HG02970 (cell line): ENCODE results near the gene TSEN54.

ENCODE experiments used
- ATAC-seq: cut with Tn5 transposase; IDR thresholded peaks from one replicate; pipeline ENCODE4 v1.9.1; 2021; ENCODE audit warnings: mild to moderate bottlenecking, moderate library complexity, moderate number of reproducible peaks; ENCODE audit not compliant: unreplicated experiment, low FRiP score

The TSEN54 gene

GRCh38 chr17:75536366-75536765 lies 20.0 kb downstream of the TSEN54 start:
- no peak for ATAC-seq

GRCh38 chr17:75539967-75540729 lies 23.8 kb downstream of the TSEN54 start:
- no peak for ATAC-seq

- ATAC-seq = no peak
Observed at GRCh38 chr17:75540923-75541503, 24.7 kb downstream of the TSEN54 start.

GRCh38 chr17:75542229-75542628 lies 25.9 kb downstream of the TSEN54 start:
- no peak for ATAC-seq

GRCh38 chr17:75542728-75543336 lies 26.5 kb downstream of the TSEN54 start:
- ATAC-seq = no peak

GRCh38 chr17:75544250-75544649 lies 27.9 kb downstream of the TSEN54 start:
- ATAC-seq = no peak

- ATAC-seq = no peak
Observed at GRCh38 chr17:75546181-75546580, 29.9 kb downstream of the TSEN54 start.

- no peak for ATAC-seq
Observed at GRCh38 chr17:75547091-75547490, 30.8 kb downstream of the TSEN54 start.

GRCh38 chr17:75548813-75549212 lies 32.5 kb downstream of the TSEN54 start:
- no peak for ATAC-seq

GRCh38 chr17:75549246-75550138 lies 33.2 kb downstream of the TSEN54 start:
- no peak for ATAC-seq

GRCh38 chr17:75550139-75550465 lies 33.8 kb downstream of the TSEN54 start:
- no peak for ATAC-seq

- ATAC-seq = no peak
Observed at GRCh38 chr17:75551266-75551665, 34.9 kb downstream of the TSEN54 start.

GRCh38 chr17:75552425-75553294 lies 36.3 kb downstream of the TSEN54 start:
- ATAC-seq = no peak

- ATAC-seq = no peak
Observed at GRCh38 chr17:75553295-75554110, 37.2 kb downstream of the TSEN54 start.

- no peak for ATAC-seq
Observed at GRCh38 chr17:75555679-75556153, 39.4 kb downstream of the TSEN54 start.

- ATAC-seq = no peak
Observed at GRCh38 chr17:75557075-75557851, 40.9 kb downstream of the TSEN54 start.

GRCh38 chr17:75557852-75558665 lies 41.7 kb downstream of the TSEN54 start:
- ATAC-seq = no peak
